Fibroblast of lung (primary cell): ENCODE data around the gene SRSF2. TPM values are rescaled to one million over a fixed set of nuclear protein-coding genes. Genes with fewer than 3 reads are reported as not detected.
A peak's percentile ranks its signal among the peaks of the same experiment; 100 is the strongest.

Experiments
- DNase-seq, 2 donors: peaks; one replicate each; pipeline versions ENCODE4 v3.0.0 to v3.0.0-alpha.2; 2010; ENCODE audit warnings: low read depth in 2 of 2
- H2AFZ ChIP-seq: 2 replicates; pipeline ENCODE4 v1.5.1; 2012; ENCODE audit warnings: low read length, control low read depth, inconsistent platforms
- H3K27ac ChIP-seq: 2 replicates; pipeline ENCODE4 v1.5.1; 2011; ENCODE audit warnings: low read length, control low read depth; ENCODE audit not compliant: insufficient read depth
- H3K27me3 ChIP-seq: 2 replicates; pipeline ENCODE4 v1.5.1; 2011; ENCODE audit warnings: mild to moderate bottlenecking, low read length; ENCODE audit not compliant: control insufficient read depth, insufficient read depth
- H3K36me3 ChIP-seq: 2 replicates; pipeline ENCODE4 v1.5.1; 2011; ENCODE audit warnings: low read length; ENCODE audit not compliant: control insufficient read depth, insufficient read depth
- H3K4me1 ChIP-seq: 2 replicates; pipeline ENCODE4 v1.5.1; 2011; ENCODE audit warnings: low read length; ENCODE audit not compliant: control insufficient read depth, insufficient read depth; ENCODE audit errors: extremely low read depth
- H3K4me2 ChIP-seq: 2 replicates; pipeline ENCODE4 v1.5.1; 2011; ENCODE audit warnings: low read length, control low read depth; ENCODE audit not compliant: insufficient read depth; ENCODE audit errors: extremely low read depth
- H3K4me3 ChIP-seq, 4 experiments: fragments of 200-600 bp in 1 of 4; sonication (generic) in 1 of 4; replicated peaks in 1 of 4; 2 replicates each; pipeline ENCODE4 v1.5.1; 2011 to 2016; ENCODE audit warnings: low read length in 4 of 4, low read depth in 3 of 4, mild to moderate bottlenecking in 3 of 4, control low read depth in 2 of 4, inconsistent platforms in 1 of 4, mixed read lengths in 1 of 4; ENCODE audit not compliant: insufficient read depth in 1 of 4; ENCODE audit errors: control extremely low read depth in 1 of 4
- H3K79me2 ChIP-seq: 2 replicates; pipeline ENCODE4 v1.5.1; 2012; ENCODE audit warnings: mild to moderate bottlenecking, low read length, inconsistent platforms; ENCODE audit not compliant: control insufficient read depth, insufficient read depth
- H3K9ac ChIP-seq: 2 replicates; pipeline ENCODE4 v1.5.1; 2011; ENCODE audit warnings: mild to moderate bottlenecking, low read length, control low read depth; ENCODE audit not compliant: insufficient read depth
- H3K9me3 ChIP-seq: 2 replicates; pipeline ENCODE4 v1.5.1; 2012; ENCODE audit warnings: low read depth, low read length; ENCODE audit not compliant: control insufficient read depth, insufficient read depth
- H4K20me1 ChIP-seq: 2 replicates; pipeline ENCODE4 v1.5.1; 2011; ENCODE audit warnings: low read length; ENCODE audit not compliant: control insufficient read depth, insufficient read depth; ENCODE audit errors: extremely low read depth
- EZH2 ChIP-seq: IDR thresholded peaks from 2 replicates; pipeline ENCODE4 v1.5.1; 2012; ENCODE audit warnings: low read length, control low read depth, mild to moderate bottlenecking; ENCODE audit errors: missing control alignments
- polyA plus RNA-seq, 2 donors: library from polyadenylated mRNA; depleted of rRNA in 1 of 2; stranded (reverse) in 1 of 2; unstranded in 1 of 2; fragments of >200 nt; gene quantifications; 2 replicates each; pipeline ENCODE4 v1.2.1, GENCODE V29; 2011 to 2012; ENCODE audit warnings: missing spikeins in 1 of 2
- total RNA-seq: library from RNA; depleted of rRNA; stranded (reverse); fragments of >200 nt; gene quantifications from 2 replicates; pipeline ENCODE4 v1.2.1, GENCODE V29; 2014
- TF ChIP-seq, protein P1 (sequence below), 2 donors: IDR thresholded peaks in 1 of 2; conservative IDR thresholded peaks in 1 of 2; 1 replicate in 1 of 2; 2 replicates in 1 of 2; pipeline ENCODE4 v1.5.1; 2011 to 2012; ENCODE audit warnings: low read length in 2 of 2, control low read depth in 1 of 2, inconsistent platforms in 1 of 2, low read depth in 1 of 2, mild to moderate bottlenecking in 1 of 2

The SRSF2 gene
- total and polyA plus RNA-seq, 2 donors (not counting 1 experiment from before 2014, with no cell fraction given) = 77.5 to 203 TPM

DNA sequence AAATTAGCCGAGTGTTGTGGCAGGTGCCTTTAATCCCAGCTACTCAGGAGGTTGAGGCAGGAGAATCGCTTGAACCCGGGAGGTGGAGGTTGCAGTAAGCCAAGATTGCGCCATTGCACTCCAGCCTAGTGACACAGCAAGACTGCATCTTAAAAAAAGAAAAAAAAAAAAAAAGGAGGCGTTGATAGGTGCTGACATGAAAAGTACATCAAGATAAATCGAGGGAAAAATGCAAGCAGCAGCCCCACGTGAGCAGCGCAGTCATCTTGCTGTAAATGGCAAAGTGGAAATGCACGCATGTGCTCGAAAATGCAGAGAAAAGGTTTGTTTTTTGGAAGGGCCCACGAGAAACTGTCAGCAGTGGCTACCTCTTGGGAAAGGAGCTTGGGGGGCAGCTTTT is 47.3 kb downstream of the SRSF2 start:
- no peak for DNase-seq
- no peaks in the 10 kb centered on the region for H3K27me3 ChIP-seq
- H2AFZ ChIP-seq = no peak overlapping the region
- no peaks in the 10 kb centered on the region for H3K9me3 ChIP-seq
- TF ChIP-seq EZH2 = no peak
- TF ChIP-seq, protein P1, sequence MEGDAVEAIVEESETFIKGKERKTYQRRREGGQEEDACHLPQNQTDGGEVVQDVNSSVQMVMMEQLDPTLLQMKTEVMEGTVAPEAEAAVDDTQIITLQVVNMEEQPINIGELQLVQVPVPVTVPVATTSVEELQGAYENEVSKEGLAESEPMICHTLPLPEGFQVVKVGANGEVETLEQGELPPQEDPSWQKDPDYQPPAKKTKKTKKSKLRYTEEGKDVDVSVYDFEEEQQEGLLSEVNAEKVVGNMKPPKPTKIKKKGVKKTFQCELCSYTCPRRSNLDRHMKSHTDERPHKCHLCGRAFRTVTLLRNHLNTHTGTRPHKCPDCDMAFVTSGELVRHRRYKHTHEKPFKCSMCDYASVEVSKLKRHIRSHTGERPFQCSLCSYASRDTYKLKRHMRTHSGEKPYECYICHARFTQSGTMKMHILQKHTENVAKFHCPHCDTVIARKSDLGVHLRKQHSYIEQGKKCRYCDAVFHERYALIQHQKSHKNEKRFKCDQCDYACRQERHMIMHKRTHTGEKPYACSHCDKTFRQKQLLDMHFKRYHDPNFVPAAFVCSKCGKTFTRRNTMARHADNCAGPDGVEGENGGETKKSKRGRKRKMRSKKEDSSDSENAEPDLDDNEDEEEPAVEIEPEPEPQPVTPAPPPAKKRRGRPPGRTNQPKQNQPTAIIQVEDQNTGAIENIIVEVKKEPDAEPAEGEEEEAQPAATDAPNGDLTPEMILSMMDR (conservative IDR thresholded peaks at IDR 0.05 in 1 of 2, IDR thresholded peaks at IDR 0.05 in 1 of 2; ENCODE audit: low read depth in 1 of 2, low read length in 2 of 2) = no peak
- H4K20me1 ChIP-seq = no peaks in the 10 kb centered on the region
- H3K4me3 ChIP-seq = no peak overlapping the region
- H3K4me2 ChIP-seq = no peak overlapping the region
- H3K4me1 ChIP-seq = peaks cover 16% of the 10 kb centered on the region
- H3K36me3 ChIP-seq = peaks cover 4% of the 10 kb centered on the region
- H3K9ac ChIP-seq = no peak overlapping the region
- no peak overlapping the region for H3K27ac ChIP-seq
- H3K79me2 ChIP-seq = peaks cover 21% of the 10 kb centered on the region

DNA sequence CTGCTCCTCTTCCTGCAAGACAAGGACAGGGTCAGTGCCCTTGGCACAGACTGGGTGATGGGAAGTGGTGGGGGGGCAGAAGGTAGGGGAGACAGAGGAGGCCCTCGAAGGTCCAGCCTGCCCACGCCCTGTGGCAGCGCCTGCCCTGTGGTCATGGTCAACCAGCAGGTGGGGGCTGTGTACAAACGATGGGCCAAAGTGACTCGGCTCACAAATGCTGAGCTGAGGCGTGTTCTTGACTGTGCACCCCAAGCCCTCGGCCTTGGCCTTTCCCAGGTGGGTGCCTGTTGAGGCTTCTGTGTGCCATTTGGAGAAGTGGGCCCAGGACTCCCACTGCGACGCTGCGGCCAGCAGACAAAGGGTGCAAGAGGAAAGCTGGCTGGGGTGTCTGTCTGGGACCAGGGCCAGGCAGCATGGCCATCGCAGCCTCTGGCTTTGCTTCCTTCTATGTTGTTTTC is 48.9 kb downstream of the SRSF2 start:
- Histone ChIP-seq H3K4me1 (peaks cover 16% of the 10 kb centered on the region), H3K27me3 (no peaks in the 10 kb centered on the region), H2AFZ (no peak overlapping the region), H3K4me2 (peak overlapping the region; percentile 65), H3K27ac (peak overlapping the region; percentile 60), H3K79me2 (peaks cover 15% of the 10 kb centered on the region), H3K36me3 (peaks cover 10% of the 10 kb centered on the region), H3K4me3 (no peak overlapping the region), H3K9ac (no peak overlapping the region), H4K20me1 (no peaks in the 10 kb centered on the region), H3K9me3 (no peaks in the 10 kb centered on the region)
- peak in 1 of 2 donors; percentile 41 for DNase-seq
- TF ChIP-seq EZH2 = no peak

DNA sequence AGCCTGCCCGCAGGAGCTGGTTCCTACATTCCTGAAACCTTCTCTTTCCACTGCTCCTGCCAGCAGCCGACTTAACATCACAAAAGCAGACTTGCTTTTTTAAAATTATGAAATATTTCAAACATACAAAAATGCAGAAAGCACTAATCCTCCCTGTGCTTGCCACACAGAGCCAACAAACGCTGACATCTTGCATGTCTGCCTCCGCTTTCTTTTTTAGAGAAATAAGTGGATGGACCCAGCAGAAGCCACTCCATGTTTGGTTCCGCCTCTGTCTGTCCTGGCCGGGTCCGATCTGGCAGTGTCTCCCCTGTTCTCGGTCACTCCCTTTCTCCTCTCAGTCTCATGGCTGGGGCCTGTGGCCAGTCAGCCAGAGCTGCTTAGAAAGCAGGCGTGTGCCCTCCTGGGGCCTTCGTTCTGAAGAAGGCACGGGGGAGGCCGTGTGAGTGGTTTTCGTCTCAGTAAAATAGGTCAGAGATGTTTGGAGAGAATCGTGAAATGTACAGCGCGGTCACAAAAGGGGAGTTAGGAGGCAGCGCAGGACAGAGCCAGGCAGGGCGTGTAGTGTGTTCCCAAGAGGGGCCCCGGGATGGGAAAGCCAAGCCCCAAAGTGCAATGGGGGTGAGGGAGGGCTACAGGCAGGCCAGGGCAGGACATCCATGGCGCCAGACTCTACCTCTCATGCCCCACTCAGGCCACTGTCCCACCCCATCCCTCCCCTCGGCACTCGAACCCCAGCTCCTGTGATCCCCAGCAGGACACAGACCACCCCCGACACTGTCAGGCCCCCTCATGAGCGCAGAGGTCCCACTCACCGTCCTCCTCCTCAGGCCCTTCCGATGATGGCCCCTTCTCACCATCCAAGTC is 49.6 kb downstream of the SRSF2 start:
- TF ChIP-seq, protein P1 (conservative IDR thresholded peaks at IDR 0.05 in 1 of 2, IDR thresholded peaks at IDR 0.05 in 1 of 2; ENCODE audit: low read depth in 1 of 2, low read length in 2 of 2) = no peak
- TF ChIP-seq EZH2 = no peak
- Histone ChIP-seq H3K4me1 (peaks cover 18% of the 10 kb centered on the region), H3K79me2 (peaks cover 15% of the 10 kb centered on the region), H3K27ac (peak overlapping the region; percentile 60), H3K36me3 (peaks cover 14% of the 10 kb centered on the region), H3K27me3 (no peaks in the 10 kb centered on the region), H2AFZ (no peak overlapping the region), H3K4me3 (no peak overlapping the region), H3K4me2 (peak overlapping the region; percentile 65), H3K9me3 (no peaks in the 10 kb centered on the region), H4K20me1 (no peaks in the 10 kb centered on the region), H3K9ac (no peak overlapping the region)
- no peak for DNase-seq
